SKM-1 (cell line): ENCODE measurements around the gene BMP4.

Experiments used
- DNase-seq: peaks from one replicate; lab custom pipeline; 2025; ENCODE audit not compliant: unreplicated experiment; lab: John Stamatoyannopoulos, UW

Gene BMP4

DNA sequence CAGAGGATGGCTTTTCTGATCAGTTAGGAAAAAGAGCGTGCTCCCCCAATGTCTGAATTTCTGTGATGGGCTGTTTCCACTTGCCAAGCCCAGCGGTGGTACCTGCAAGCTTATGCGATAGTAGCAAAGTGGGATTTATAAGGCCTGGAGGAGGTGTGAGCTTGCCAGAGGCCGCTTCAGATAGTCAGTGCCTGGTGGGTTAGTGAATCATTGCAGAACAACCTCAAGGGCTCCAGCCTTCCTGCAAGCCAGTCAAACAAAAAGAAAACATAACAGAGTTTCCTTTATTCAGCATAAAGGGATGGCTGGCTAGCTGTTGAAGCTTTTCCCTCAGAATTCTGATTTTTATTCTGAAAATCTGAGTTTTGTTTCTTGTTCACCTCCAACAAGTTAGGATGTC is 7.6 kb upstream of the BMP4 start:
- no peak for DNase-seq

DNA sequence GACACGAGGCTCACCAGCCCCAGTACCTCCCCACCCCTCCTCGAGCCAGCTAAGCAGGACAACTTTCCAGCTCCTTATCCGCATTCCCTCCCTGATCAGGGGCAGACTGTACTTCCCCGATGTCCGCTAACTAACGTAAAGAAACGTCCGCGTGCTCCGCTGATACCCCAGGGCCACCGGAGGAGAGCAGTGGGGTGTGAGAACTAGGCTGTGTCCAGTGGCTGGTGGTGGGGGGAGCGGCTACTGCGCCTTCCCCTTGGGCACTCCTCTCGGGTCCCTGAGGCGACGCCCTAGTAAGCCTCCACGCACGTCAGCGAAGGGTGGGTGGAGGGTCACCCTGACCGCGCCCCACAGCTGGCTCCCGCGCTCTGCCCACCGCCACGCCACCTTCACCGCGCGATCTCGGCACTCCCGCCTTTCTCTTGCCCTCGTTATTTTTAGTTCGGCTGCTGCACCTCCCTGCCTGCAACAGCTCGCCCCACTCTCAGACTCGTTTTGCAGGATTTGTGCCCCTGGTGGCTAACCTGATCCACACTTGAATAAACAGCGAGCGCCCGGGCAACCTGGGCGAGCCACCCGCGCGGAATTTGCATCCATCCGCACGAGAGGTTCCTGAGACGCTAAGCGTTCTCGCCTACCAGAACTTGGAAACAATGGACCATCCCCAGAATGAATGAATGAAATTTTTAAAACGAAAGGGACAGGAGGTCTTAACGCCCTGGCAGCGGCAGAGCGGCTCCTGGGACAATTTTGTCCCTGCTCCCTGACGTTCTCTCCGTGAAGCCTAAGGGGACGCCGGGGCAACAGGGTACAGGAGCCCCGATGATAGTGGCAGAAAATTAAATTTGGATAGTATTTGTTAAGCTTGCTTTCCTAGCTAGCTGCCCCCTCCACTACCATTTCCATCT is 6.9 kb upstream of the BMP4 start:
- no peak for DNase-seq

DNA sequence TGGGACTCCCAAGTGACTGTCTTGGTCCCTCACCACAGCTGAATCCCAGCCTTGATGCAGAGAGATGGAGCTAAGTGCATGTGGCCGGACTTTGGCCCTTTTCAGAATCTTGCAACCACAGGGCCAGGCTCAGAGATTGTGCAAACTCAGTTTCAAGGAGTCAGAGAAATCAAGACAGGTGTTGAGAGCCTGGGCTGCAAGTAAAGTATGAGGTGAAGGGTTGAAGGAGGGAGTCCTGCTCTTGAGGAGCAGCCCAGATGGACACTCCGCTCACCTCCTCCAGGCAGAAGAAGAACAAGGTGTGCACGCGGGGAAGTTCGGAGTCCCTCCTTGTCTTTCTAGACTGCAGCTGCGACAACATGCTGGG is 6.3 kb upstream of the BMP4 start:
- DNase-seq, result no peak

DNA sequence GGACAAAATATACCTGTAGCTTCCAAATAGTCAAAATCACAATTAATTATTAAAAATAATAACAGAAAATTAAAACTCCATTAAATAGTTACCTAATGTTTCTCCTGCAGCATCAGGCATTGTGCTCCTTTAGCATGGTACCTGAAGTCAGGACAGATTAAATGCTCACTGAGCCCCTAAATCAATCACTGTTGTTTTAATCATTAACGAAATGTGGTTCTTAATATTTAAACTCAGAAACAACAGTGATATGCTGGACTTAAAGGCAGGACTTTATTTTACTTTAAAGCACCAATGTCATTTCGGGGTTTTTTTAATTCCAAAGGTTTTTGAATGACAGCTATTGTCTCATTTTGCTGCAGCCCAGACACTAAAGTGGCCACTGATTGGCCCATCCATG is 2.0 kb upstream of the BMP4 start:
- DNase-seq, result no peak

DNA sequence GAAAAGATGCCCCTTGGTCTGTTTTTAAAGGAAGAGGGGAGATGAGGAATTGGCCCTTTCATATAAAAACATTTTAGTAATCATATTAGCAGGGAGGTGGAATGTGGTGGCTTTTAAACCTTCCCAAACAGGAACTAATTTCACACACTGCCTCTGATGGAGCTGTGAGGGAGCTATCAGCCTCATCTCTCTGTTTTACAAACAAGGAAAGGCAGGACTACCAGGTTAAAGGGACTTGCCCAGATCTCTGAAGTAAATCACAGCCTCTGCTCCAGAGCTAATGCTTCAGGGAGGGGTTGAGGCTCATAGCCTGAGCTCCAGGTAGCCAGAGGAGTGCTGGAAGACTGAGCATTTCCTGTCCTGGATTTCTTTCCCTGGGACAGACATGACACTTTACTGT is 1.1 kb upstream of the BMP4 start:
- DNase-seq, result no peak

DNA sequence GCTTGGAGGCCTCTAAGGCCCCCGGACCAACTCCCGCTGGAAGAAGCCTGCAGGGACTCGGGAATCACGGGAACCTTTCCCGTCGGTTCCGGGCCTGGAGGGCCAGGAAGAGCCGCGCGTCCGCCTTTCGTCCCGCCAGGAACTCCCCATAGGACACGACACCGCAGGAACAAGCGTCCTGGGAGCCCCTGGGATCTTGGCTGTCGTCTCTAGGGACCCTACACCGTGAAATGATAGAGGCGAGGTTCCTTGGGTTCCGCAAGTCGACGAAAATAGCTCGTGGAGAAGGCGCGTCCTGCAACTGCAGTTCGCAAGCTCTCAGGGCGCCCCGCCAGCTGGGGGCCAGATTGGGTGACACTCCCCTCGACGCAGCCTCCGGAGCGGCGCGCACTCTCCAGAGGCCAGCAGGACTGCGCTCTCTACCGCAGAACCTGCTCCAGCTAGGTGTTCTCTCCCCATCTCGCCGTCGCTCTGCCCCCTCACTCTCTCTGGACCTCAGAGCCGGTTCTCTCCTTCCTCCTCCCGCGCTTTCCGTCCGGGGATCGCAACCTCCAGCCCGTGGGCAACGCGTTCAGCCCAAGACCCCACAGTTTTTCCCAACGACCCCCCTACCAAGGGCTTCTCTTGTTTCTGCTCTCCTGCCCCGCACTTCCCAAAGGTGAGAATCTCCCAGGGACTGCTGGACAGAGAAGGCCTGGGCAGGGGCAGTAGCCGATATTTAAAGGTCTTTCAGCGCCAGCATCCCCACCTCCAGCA is 776 bp downstream of the BMP4 start:
- peak; percentile 2 for DNase-seq

DNA sequence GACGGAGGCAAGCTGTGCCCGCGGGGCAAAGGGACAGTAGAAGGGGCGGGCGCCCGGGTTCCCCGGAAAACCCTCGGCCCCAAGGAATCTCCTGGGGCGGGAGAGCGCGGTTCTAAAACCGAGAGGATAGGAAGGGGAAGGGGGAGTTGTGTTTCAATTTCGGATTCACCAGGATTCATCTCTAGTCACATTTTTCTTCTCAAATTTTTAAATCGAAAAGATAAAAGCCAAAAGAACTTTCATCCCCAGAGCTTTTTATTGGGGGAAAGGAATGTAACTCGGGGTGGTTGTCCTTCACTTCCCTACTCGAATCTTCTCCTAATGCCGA is 1.4 kb downstream of the BMP4 start:
- DNase-seq, result no peak

DNA sequence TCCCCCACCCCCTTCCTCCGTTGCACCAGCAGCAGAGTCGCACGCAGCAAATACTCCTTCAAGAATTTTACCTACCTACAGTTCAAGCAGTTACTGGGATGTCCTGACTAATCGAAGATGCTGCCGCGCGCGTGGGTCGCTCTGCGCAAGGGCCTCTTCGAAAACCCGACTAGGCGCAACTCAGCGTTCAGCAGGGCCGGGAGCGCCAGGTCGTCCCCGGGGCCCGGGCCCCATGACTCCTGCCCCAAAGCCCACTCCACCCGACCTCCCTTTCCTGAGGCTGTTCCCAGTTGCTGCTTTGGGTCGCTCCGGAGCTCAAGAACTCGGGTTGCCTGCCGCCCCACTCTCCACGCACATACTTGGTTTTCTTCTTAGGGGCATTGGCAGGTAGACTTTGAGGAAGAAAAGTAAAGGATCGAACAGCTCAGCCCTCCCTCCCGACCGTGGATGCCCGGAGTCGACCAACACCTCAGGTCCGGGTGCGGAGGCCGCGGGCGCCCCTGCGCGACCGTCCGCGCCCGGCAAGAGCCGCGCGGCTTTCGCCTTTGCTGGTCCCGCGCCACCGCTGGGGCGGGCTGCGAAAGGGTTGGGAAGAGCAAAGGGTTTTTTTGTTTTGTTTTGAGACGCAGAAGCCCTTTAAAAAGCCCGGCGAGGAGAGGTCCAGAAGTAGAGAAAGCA is 1.9 kb downstream of the BMP4 start:
- peak; percentile 48 for DNase-seq

DNA sequence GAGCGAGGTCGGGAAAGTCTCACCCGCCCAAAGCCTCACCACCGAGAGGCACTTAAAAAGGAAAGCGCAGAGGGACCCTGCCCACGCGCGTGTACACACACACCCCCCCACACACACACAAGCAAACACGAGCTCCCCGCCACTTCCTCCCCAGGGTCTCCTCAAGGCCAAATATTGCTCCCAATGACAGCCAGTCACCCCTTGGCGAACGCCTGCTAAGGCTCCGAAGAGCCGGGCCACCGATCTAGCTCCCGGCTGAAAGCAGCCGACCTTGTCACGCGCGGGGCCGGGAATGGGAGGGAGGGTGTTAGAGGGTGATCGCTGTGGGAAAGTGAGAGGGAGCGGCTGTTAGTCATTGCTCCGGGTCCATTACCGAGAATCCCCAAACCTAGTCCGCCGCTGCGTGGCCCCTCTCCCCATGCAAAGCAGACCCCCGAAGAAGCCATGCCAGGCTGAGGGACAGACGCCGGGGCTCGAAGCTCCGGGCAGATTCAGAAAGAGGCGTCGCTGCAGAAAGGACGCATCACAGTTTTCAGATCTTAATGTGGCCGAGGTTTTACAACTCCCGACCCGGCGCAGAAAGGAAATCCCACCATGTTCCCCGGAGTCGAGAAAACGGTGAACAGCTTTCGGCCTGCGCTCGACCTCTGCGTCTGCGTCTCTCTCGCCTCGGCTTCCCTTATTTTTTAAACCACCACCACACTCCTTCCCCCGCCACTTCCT is 2.6 kb downstream of the BMP4 start:
- DNase-seq, result no peak

DNA sequence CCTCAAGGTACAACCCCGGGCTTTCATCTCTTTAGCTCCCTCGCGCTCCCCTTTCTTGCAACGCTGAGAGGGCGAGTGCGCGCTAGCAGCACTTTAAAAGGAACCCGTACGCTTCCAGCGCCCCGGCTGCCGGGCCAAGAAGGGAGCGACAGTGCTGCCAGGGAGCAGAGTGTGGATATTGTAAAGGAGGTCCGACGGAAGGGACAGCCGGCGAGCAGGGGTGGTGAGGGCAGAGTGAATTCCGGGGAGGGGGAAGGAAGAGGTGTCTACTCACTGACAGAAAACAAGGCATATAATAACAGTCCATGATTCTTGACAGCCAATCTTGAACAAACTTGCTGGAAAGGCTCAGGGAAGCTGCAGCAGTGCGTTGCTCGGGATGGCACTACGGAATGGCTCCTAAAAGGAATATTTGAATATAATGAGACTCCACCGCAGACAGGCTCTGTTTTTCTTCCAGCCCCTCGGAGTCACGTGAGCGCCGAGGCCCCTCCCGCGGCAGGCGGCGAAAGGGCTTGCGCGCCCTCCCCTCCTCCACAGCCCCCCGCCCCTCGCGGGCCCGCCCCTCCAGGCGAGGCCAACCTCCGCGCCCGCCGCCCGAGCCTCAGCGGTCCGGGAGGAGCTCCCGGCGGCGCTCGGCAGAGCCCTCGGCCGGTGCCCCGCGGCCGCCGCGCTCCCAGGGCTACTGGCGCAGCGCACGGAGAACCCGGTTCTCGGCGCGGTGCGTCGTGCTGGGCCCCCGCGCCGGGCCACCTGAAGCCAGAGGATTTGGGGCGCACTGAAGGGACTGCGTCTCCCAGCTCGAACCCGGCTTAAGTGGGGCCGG is 3.4 kb downstream of the BMP4 start:
- DNase-seq, result no peak

DNA sequence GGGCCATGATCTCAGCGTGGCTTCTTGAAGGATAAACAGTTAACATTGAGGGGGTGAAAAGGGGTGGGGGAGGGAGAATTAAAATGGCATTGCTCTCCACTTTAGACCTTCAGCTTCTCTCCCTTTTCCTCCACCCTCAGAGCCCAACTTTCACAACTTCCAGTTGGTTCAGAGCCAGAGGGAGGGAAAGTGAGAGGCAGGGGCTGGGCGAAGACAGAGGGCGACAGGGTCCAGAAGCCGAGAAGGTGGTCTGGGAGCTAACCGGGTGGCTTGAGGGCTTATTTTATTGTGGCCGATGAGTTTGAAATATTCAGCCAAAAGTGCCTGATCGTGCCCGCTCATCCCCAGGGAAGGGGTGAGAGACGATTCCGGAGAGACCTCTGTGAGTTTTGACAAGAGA is 4.1 kb downstream of the BMP4 start:
- no peak for DNase-seq

DNA sequence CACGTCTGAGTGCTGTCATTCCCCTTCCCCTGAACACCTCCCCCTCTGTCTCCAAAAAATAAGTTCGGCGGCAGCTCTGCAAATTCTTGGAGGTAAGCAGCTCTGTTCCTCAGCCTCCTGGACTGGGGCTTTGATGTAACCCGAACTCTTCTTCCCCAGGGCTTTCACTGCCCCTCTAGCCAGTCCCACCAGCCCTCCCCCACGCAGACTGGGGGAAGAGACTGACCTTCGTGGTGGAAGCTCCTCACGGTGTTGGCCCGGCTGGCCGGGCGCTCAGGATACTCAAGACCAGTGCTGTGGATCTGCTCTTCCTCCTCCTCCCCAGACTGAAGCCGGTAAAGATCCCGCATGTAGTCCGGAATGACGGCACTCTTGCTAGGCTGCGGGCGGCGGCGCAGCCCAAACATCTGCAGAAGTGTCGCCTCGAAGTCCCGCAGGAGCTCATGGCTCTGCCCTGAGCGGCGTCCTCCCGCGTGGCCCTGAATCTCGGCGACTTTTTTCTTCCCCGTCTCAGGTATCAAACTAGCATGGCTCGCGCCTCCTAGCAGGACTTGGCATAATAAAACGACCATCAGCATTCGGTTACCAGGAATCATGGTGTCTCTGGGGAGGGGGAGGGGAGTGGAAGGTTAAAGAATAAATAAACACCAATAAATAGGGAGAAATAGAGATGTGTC is 4.9 kb downstream of the BMP4 start:
- no peak for DNase-seq

DNA sequence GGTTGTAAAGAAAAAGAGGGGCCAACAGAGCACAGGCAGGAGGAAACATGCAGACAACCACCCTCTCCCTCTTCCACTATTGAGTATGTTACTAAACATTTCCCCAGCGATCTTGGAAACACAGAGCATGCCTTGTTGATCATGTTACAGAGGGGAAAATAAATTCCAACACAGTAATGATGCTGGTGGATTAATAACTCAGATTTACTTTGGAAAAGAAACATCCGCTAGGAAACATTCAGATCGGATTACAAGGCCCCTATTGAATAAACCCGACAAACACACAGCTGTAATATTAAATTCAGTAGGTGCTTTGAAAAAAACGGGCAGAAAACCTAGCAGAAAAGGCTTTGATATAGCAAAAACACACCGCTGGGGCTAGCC is 5.4 kb downstream of the BMP4 start:
- DNase-seq, result no peak

DNA sequence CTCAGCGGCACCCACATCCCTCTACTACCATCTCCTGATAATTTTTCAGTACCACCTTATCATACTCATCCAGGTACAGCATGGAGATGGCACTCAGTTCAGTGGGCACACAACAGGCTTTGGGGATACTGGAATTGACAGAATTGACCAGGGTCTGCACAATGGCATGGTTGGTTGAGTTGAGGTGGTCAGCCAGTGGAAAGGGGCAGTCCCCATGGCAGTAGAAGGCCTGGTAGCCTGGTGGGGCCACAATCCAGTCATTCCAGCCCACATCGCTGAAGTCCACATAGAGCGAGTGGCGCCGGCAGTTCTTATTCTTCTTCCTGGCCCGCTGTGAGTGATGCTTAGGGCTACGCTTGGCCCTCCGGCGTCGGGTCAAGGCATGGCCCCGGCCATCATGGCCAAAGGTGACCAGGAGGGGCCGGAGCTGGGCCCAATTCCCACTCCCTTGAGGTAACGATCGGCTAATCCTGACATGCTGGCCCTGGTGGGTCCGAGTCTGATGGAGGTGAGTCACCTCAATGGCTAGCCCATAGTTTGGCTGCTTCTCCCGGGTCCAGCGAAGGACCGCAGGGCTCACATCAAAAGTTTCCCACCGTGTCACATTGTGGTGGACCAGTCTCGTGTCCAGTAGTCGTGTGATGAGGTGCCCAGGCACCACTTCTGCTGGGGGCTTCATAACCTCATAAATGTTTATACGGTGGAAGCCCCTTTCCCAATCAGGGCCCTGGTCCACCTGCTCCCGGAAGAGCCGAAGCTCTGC is 6.4 kb downstream of the BMP4 start:
- DNase-seq, result no peak

DNA sequence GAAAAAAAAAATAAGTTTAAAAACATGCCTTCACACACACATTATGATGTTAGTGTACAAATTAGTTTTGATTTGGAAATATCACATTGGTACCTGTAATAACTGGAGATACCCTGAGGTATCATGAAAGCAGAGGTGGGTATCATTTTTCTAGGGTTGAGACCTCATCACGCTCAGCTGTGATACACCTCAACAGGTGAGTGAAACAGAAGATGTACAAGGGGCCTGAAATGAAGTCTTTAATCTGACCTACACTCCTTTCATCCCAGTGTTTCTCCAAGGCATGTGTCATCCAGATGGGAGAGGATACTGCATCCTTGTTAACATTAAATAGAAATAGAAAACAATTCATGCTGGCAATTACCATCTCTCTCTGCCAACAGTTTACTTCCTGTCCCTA is 7.4 kb downstream of the BMP4 start:
- no peak for DNase-seq

DNA sequence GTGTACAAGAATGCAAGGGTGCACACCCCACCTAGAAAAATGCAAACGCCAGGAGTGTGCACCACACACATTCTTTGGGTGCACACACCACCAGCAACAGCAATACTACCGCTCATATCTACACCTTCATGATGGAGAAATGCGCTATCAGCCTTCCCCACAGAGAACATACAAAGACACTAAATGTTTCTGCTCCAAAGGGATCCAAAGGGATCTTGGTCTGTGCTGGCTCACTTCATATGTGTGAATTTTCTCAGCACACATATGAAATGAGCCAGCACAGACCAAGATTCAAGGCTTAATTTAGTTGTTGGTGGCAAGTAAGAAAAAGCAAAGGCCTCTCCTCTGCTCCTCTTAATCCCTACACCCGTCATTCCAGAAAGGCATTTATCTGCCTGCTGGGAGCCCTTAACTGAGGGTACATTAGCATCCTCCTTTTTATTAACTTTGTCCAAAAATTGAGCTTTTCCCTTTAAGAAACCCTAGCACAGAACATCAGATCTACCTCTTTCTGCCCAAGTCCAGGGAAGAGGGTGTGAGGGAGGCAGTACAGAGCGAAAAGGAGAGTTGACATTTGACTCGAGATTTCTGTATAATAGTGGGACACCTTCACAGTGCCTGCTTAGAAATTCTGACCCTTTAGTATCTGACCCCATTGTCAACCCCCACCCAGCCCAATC is 8.3 kb downstream of the BMP4 start:
- no peak for DNase-seq

DNA sequence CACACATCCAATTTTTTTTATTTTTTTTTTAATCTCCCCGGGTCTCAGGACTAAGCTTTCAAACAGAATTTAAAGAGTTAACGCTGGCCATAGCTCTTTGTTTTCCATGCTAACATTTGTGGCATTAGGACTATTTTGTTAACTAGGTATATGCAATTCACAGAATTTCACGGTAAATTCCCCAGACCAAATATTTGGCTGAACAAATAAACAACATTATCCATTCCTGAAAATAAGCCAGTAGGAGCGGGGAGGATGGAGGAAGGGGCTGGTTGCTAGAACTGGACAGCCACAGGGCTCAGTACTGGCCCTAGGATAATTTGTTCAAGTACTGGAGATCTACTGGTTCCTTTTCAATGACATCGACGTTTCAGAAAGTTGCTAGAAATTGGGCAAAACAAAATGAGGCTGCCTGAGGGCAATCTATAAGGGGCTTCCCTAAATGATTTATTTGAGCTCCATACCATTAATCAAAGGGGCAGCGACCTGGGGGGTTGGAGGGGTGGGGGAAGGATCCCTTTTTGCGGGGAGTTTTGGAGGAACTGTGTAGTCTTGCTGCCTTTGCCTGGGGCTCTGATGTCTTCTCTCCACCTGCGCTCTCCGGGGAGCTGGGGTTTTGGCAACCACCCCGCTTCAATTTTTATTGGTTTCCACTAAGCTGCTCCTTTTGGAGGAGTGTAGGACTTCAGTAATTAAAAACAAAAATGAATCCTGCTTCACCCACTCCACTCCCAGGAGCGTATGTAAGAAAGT is 9.0 kb downstream of the BMP4 start:
- DNase-seq, result no peak

DNA sequence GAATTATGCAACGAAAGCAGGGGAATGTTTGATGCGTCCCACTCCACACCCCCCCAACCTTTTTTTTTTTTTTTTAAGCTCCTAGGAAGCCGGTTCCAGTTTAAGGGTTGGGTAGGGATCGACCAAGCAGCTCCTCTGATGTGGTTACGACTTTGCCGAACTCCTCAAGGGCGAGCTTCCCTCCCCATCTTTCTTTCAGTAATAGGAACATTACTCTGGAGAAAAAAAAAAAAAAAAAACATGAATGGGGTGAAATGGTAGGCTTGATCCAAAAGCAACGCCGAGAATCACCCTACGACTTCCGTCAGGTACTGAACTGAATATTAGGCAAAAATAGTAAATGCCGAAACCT is 9.6 kb downstream of the BMP4 start:
- no peak for DNase-seq
